ENCODE data around the gene CDHR4.
A peak's percentile ranks its signal among the peaks of the same experiment; 100 is the strongest.

Gene CDHR4

DNA sequence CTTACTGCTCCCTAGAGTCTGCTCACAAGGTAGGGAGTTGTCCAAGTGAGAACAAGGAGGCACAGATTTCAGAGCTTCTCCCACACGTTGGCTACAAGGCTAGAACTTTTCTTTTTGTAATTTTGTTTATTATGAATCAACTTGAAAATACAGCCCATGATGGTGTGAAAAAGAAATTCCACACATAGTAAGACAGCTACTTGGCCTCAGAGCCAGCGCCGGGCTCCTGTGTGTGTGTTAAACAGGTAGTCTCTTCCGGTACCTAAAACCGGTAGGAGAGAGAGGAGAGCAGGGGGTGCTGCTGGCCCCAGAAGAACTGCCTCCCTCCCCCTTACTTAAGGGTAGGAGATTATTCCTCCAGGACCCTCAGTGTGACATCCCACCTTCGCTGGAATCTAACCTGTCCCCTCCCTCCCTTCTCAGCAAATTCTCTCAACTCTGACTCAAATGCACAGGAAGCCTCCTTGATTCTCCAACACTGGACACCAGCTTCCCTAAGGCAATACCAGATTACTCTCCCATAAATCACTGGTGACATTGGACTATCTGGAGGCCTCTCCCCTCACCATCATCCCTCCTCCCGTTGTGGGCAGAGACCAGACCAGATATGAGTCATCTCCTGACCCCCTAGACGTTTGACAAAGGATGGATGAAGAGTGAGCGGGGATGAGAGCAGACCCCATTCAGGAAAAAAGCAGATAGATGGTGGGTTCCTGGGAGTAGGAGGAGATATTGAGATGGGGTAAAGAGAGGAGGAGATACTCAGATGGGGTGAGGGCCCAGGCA lies 8.9 kb downstream of the CDHR4 start:
- Histone ChIP-seq H3K27me3 (ENCODE audit: insufficient read depth, poor library complexity, severe bottlenecking) (no peaks in the 10 kb centered on the region), H3K9me3 (ENCODE audit: severe bottlenecking) (no peaks in the 10 kb centered on the region), H3K4me1 (ENCODE audit: insufficient read depth, poor library complexity, severe bottlenecking) (peaks cover 4% of the 10 kb centered on the region), H3K27ac (ENCODE audit: poor library complexity, severe bottlenecking) (no peak overlapping the region), H3K4me3 (ENCODE audit: severe bottlenecking) (no peak overlapping the region), H3K36me3 (ENCODE audit: low read depth) (no peaks in the 10 kb centered on the region)
- no peak for ATAC-seq (ENCODE audit: low read depth)
- TF ChIP-seq, protein P1, sequence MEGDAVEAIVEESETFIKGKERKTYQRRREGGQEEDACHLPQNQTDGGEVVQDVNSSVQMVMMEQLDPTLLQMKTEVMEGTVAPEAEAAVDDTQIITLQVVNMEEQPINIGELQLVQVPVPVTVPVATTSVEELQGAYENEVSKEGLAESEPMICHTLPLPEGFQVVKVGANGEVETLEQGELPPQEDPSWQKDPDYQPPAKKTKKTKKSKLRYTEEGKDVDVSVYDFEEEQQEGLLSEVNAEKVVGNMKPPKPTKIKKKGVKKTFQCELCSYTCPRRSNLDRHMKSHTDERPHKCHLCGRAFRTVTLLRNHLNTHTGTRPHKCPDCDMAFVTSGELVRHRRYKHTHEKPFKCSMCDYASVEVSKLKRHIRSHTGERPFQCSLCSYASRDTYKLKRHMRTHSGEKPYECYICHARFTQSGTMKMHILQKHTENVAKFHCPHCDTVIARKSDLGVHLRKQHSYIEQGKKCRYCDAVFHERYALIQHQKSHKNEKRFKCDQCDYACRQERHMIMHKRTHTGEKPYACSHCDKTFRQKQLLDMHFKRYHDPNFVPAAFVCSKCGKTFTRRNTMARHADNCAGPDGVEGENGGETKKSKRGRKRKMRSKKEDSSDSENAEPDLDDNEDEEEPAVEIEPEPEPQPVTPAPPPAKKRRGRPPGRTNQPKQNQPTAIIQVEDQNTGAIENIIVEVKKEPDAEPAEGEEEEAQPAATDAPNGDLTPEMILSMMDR (IDR thresholded peaks at IDR 0.05; ENCODE audit: poor library complexity, severe bottlenecking): no peak
- no peak for DNase-seq (ENCODE audit: low spot score)

DNA sequence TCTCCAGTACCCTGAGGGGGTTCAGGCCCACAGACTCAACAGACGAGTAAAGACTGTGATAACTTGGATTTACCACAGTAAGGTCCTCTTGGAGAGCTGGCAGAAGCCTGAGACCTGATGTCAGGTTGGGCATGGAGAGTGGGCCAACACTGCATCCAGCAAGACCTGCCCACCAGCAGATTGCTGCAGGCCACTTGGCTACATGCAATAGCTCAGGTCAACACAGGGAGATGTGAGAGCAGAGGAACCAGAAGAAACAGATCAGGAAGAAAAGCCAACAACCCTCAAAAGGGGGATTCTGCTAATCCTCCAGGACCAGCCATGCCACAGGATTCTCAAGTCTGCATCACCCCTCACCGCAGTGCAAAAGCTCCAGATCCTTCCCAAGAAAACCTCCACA lies 11.6 kb downstream of the CDHR4 start:
- no peaks in the 10 kb centered on the region for H3K9me3 ChIP-seq (ENCODE audit: severe bottlenecking)
- H3K4me3 ChIP-seq (ENCODE audit: severe bottlenecking): no peak overlapping the region
- peaks cover 19% of the 10 kb centered on the region for H3K36me3 ChIP-seq (ENCODE audit: low read depth)
- DNase-seq (ENCODE audit: low spot score): no peak
- peaks cover 11% of the 10 kb centered on the region for H3K4me1 ChIP-seq (ENCODE audit: insufficient read depth, poor library complexity, severe bottlenecking)
- H3K27me3 ChIP-seq (ENCODE audit: insufficient read depth, poor library complexity, severe bottlenecking): no peaks in the 10 kb centered on the region
- TF ChIP-seq, protein P1 (IDR thresholded peaks at IDR 0.05; ENCODE audit: poor library complexity, severe bottlenecking): no peak
- no peak for ATAC-seq (ENCODE audit: low read depth)
- no peak overlapping the region for H3K27ac ChIP-seq (ENCODE audit: poor library complexity, severe bottlenecking)

DNA sequence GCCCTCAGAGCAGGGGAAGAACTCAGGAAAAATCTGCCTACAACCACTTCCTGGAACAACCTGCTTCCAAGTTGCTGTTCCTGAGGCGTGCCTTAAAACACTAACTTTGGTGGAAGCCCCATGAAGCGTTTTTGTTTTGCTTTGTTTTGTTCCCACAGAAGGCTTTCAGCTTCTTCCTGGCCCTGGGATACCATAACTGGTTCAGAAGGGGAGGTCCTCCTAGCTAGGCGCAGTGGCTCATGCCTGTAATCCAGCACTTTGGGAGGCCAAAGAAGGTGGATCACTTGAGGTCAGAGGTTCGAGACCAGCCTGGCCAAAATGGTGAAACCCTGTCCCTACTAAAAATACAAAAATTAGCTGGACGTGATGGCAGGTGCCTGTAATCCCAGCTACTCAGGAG lies 12.1 kb downstream of the CDHR4 start:
- H3K9me3 ChIP-seq (ENCODE audit: severe bottlenecking): no peaks in the 10 kb centered on the region
- ATAC-seq (ENCODE audit: low read depth) (no peak), DNase-seq (ENCODE audit: low spot score) (no peak)
- TF ChIP-seq, protein P1 (IDR thresholded peaks at IDR 0.05; ENCODE audit: poor library complexity, severe bottlenecking): no peak
- no peaks in the 10 kb centered on the region for H3K27me3 ChIP-seq (ENCODE audit: insufficient read depth, poor library complexity, severe bottlenecking)
- H3K4me1 ChIP-seq (ENCODE audit: insufficient read depth, poor library complexity, severe bottlenecking): peaks cover 11% of the 10 kb centered on the region
- H3K4me3 ChIP-seq (ENCODE audit: severe bottlenecking): no peak overlapping the region
- H3K27ac ChIP-seq (ENCODE audit: poor library complexity, severe bottlenecking): no peak overlapping the region
- H3K36me3 ChIP-seq (ENCODE audit: low read depth): peaks cover 19% of the 10 kb centered on the region

DNA sequence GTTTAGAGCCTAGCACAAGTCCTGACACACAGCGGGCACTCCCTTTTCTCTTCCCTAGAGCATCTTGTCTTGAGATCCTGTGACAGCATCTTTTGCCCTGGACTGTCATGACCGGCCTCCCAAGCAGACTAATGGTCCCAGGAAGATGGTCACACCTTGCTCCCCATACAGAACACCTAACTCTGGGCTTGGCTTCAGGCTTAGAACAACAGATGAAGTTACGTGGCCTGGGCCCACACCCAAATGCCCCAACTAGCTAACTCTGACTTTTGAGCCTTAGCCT lies 12.6 kb downstream of the CDHR4 start:
- ATAC-seq (ENCODE audit: low read depth) (no peak), DNase-seq (ENCODE audit: low spot score) (no peak)
- TF ChIP-seq, protein P1 (IDR thresholded peaks at IDR 0.05; ENCODE audit: poor library complexity, severe bottlenecking): no peak
- Histone ChIP-seq H3K4me3 (ENCODE audit: severe bottlenecking) (peak overlapping the region; percentile 75), H3K4me1 (ENCODE audit: insufficient read depth, poor library complexity, severe bottlenecking) (peaks cover 11% of the 10 kb centered on the region), H3K27ac (ENCODE audit: poor library complexity, severe bottlenecking) (peak overlapping the region; percentile 49), H3K36me3 (ENCODE audit: low read depth) (peaks cover 19% of the 10 kb centered on the region), H3K27me3 (ENCODE audit: insufficient read depth, poor library complexity, severe bottlenecking) (no peaks in the 10 kb centered on the region), H3K9me3 (ENCODE audit: severe bottlenecking) (no peaks in the 10 kb centered on the region)
